OCI-LY3 (cell line): ENCODE measurements around the gene GRAMD1C.

Experiments used
- H2AFZ ChIP-seq: fragments of 200-600, 300-600 bp; shearing (Covaris generic); 2 replicates; pipeline ENCODE4 v1.6.0; 2014; ENCODE audit warnings: antibody characterized with exemption, low read depth, low read length
- H3K27ac ChIP-seq: fragments of 200-600, 300-600 bp; sonication (generic); 2 replicates; pipeline ENCODE4 v1.5.1; 2014; ENCODE audit warnings: mild to moderate bottlenecking, low read length, moderate library complexity, mixed read lengths
- H3K27me3 ChIP-seq: fragments of 200-600, 300-600 bp; sonication (generic); 2 replicates; pipeline ENCODE4 v1.6.1; 2014; ENCODE audit warnings: low read depth, low read length, mixed read lengths
- H3K36me3 ChIP-seq: fragments of 200-600, 300-600 bp; sonication (generic); replicated peaks from 2 replicates; pipeline ENCODE3; 2014; ENCODE audit warnings: low read depth, low read length, mixed read lengths
- H3K4me1 ChIP-seq: fragments of 300-600, 200-600 bp; sonication (generic); 2 replicates; pipeline ENCODE4 v1.6.1; 2014; ENCODE audit warnings: low read length, mixed read lengths
- H3K4me2 ChIP-seq: fragments of 200-600, 300-600 bp; sonication (generic); 2 replicates; pipeline ENCODE4 v1.6.1; 2014; ENCODE audit warnings: low read length, mixed read lengths
- H3K4me3 ChIP-seq: fragments of 300-600, 200-600 bp; sonication (generic); 2 replicates; pipeline ENCODE4 v1.5.1; 2014; ENCODE audit warnings: antibody characterized with exemption, mild to moderate bottlenecking, low read length, moderate library complexity
- H3K79me2 ChIP-seq: fragments of 300-600, 200-600 bp; shearing (Covaris generic); 2 replicates; pipeline ENCODE4 v1.6.1; 2014; ENCODE audit warnings: mild to moderate bottlenecking, low read length, mixed read lengths
- H3K9ac ChIP-seq: fragments of 300-600, 200-600 bp; shearing (Covaris generic); 2 replicates; pipeline ENCODE4 v1.6.0; 2014; ENCODE audit warnings: mild to moderate bottlenecking, low read length, moderate library complexity
- H3K9me3 ChIP-seq: fragments of 200-600, 300-600 bp; shearing (Covaris generic); 2 replicates; pipeline ENCODE4 v1.6.1; 2014; ENCODE audit warnings: low read length, mixed read lengths; ENCODE audit not compliant: insufficient read depth
- H4K20me1 ChIP-seq: fragments of 200-600, 300-600 bp; sonication (generic); 2 replicates; pipeline ENCODE4 v1.6.1; 2016; ENCODE audit warnings: low read length, mixed read lengths; ENCODE audit not compliant: insufficient read depth
- EZH2phosphoT487 ChIP-seq: fragments of 200-600 bp; shearing (Covaris generic); IDR thresholded peaks from 2 replicates; pipeline ENCODE4 v1.6.1; 2018; ENCODE audit warnings: antibody characterized with exemption, mixed run types, low read depth
- TF ChIP-seq, protein P1 (sequence below): fragments of 200-600, 300-600 bp; sonication (generic); IDR thresholded peaks from 2 replicates; pipeline ENCODE4 v1.5.1; 2014; ENCODE audit warnings: antibody characterized with exemption, low read length, low read depth

Gene GRAMD1C

GRCh38 chr3:113802795-113803455 lies 35.7 kb upstream of the GRAMD1C start:
- TF ChIP-seq, protein P1, sequence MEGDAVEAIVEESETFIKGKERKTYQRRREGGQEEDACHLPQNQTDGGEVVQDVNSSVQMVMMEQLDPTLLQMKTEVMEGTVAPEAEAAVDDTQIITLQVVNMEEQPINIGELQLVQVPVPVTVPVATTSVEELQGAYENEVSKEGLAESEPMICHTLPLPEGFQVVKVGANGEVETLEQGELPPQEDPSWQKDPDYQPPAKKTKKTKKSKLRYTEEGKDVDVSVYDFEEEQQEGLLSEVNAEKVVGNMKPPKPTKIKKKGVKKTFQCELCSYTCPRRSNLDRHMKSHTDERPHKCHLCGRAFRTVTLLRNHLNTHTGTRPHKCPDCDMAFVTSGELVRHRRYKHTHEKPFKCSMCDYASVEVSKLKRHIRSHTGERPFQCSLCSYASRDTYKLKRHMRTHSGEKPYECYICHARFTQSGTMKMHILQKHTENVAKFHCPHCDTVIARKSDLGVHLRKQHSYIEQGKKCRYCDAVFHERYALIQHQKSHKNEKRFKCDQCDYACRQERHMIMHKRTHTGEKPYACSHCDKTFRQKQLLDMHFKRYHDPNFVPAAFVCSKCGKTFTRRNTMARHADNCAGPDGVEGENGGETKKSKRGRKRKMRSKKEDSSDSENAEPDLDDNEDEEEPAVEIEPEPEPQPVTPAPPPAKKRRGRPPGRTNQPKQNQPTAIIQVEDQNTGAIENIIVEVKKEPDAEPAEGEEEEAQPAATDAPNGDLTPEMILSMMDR = no peak
- TF ChIP-seq EZH2phosphoT487 = no peak
- no peaks in the 10 kb centered on the region for H3K9me3 ChIP-seq
- H3K4me3 ChIP-seq = no peak overlapping the region
- no peak overlapping the region for H3K9ac ChIP-seq
- H3K4me2 ChIP-seq = peak overlapping the region; percentile 4; the same call in 1 of the 2 replicates
- no peak overlapping the region for H3K27ac ChIP-seq
- no peak overlapping the region for H2AFZ ChIP-seq
- H3K27me3 ChIP-seq = no peaks in the 10 kb centered on the region
- no peaks in the 10 kb centered on the region for H3K79me2 ChIP-seq
- peaks cover 16% of the 10 kb centered on the region for H3K36me3 ChIP-seq
- peaks cover 9% of the 10 kb centered on the region for H3K4me1 ChIP-seq
- no peaks in the 10 kb centered on the region for H4K20me1 ChIP-seq

DNA sequence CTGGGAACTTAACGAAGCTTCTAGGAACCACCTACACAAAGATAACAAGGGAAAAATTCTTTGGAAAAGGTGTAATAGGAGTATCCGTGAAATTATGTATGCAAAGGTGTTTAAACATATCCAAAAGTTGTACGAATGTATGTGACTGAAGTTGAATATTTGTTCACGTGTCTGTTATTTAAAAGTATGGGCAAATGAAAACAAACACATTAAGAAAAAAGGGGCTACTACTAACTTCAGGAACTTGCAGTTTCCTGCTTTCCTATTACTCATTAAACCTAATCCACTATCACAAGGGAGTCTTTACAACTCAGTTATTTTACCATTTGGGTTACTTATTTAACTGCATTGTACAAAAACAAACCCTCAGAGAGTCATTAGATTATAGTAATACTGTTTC lies 33.9 kb upstream of the GRAMD1C start:
- TF ChIP-seq, protein P1 = no peak
- no peak for TF ChIP-seq EZH2phosphoT487
- Histone ChIP-seq H3K79me2 (no peaks in the 10 kb centered on the region), H3K4me1 (peaks cover 9% of the 10 kb centered on the region), H3K36me3 (peaks cover 16% of the 10 kb centered on the region), H3K9ac (no peak overlapping the region), H3K4me3 (no peak overlapping the region), H3K27me3 (no peaks in the 10 kb centered on the region), H3K9me3 (no peaks in the 10 kb centered on the region), H3K4me2 (no peak overlapping the region), H4K20me1 (no peaks in the 10 kb centered on the region), H3K27ac (no peak overlapping the region), H2AFZ (no peak overlapping the region)

DNA sequence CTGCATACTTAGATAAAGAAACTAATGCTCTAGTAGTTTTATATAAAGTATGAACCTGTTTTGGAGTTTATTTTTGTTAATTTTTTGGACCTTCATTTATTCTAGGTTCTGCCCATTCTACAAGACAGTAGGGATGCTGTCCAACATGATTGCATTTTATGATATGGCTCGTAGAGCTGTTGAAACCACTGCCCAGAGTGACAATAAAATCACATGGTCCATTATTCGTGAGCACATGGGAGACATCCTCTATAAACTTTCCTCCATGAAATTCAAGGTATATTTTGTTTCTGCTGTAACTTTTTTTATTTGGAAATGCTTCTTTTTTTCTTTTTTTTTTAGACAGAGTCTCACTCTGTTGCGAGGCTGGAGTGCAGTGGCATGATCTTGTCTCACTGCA lies 33.3 kb upstream of the GRAMD1C start:
- H3K79me2 ChIP-seq = no peaks in the 10 kb centered on the region
- H3K9ac ChIP-seq = no peak overlapping the region
- H4K20me1 ChIP-seq = no peaks in the 10 kb centered on the region
- H3K4me1 ChIP-seq = peaks cover 9% of the 10 kb centered on the region
- TF ChIP-seq EZH2phosphoT487 = no peak
- TF ChIP-seq, protein P1 = no peak
- no peak overlapping the region for H3K27ac ChIP-seq
- peaks cover 16% of the 10 kb centered on the region for H3K36me3 ChIP-seq
- H2AFZ ChIP-seq = no peak overlapping the region
- H3K27me3 ChIP-seq = no peaks in the 10 kb centered on the region
- H3K9me3 ChIP-seq = no peaks in the 10 kb centered on the region
- no peak overlapping the region for H3K4me2 ChIP-seq
- H3K4me3 ChIP-seq = no peak overlapping the region

- no peak overlapping the region for H3K27ac ChIP-seq
- H3K4me2 ChIP-seq = no peak overlapping the region
- H3K79me2 ChIP-seq = no peaks in the 10 kb centered on the region
- H3K4me3 ChIP-seq = no peak overlapping the region
- peaks cover 4% of the 10 kb centered on the region for H3K36me3 ChIP-seq
- no peak overlapping the region for H2AFZ ChIP-seq
- no peaks in the 10 kb centered on the region for H3K9me3 ChIP-seq
- H3K27me3 ChIP-seq = no peaks in the 10 kb centered on the region
- no peak for TF ChIP-seq EZH2phosphoT487
- TF ChIP-seq, protein P1 = no peak
- H3K4me1 ChIP-seq = no peaks in the 10 kb centered on the region
- no peaks in the 10 kb centered on the region for H4K20me1 ChIP-seq
- no peak overlapping the region for H3K9ac ChIP-seq
These were observed 25.7 kb upstream of the GRAMD1C start for GRCh38 chr3:113812854-113813253.
